B cell (primary cell): ENCODE data around the gene EEA1. TPM values are rescaled to one million over a fixed set of nuclear protein-coding genes. Genes with fewer than 3 reads are reported as not detected.

Experiments used
- ATAC-seq: fragments of 200-7000 bp; cut with Tn5 transposase; one replicate; pipeline ENCODE4 v1.10.0; 2021; ENCODE audit warnings: low read depth, mild to moderate bottlenecking, moderate number of reproducible peaks, moderate library complexity
- CTCF ChIA-PET: fragments of 350-600 bp; sonication (Branson Sonifier 250); formaldehyde crosslinking; loops from one replicate; lab custom pipeline; 2021; ENCODE audit warnings: antibody characterized with exemption, inconsistent platforms; lab: Charles Lee
- POLR2A ChIA-PET: fragments of 350-600 bp; sonication (Branson Sonifier 250); formaldehyde crosslinking; loops from one replicate; lab custom pipeline; 2021; ENCODE audit warnings: antibody characterized with exemption; lab: Charles Lee
- DNase-seq: peaks from one replicate; pipeline ENCODE4 v3.0.0; 2013
- H2AFZ ChIP-seq: 2 replicates; pipeline ENCODE4 v1.6.1; 2012; ENCODE audit warnings: mild to moderate bottlenecking, low read depth, low read length; ENCODE audit not compliant: insufficient read depth, poor library complexity, severe bottlenecking
- H3K27ac ChIP-seq, 2 donors: 1 replicate in 1 of 2; 2 replicates in 1 of 2; pipeline ENCODE4 v1.5.1; 2012 to 2013; ENCODE audit warnings: low read length in 2 of 2, mild to moderate bottlenecking in 2 of 2, moderate library complexity in 1 of 2
- H3K27me3 ChIP-seq, 4 experiments: fragments of 200-600 bp in 1 of 4; sonication (generic) in 1 of 4; replicated peaks in 1 of 4; 1 replicate in 2 of 4; 2 replicates in 2 of 4; pipeline versions ENCODE4 v1.6.1 to v1.7.0; 2013 to 2016; ENCODE audit warnings: low read length in 3 of 4, mild to moderate bottlenecking in 2 of 4, mixed read lengths in 1 of 4, moderate library complexity in 1 of 4; ENCODE audit not compliant: insufficient read depth in 4 of 4, control insufficient read depth in 3 of 4; ENCODE audit errors: control extremely low read depth in 1 of 4
- H3K36me3 ChIP-seq, 2 experiments: replicated peaks in 1 of 2; 1 replicate in 1 of 2; 2 replicates in 1 of 2; pipeline versions ENCODE4 v1.6.1 to v1.7.1; 2013; ENCODE audit warnings: low read length in 1 of 2; ENCODE audit not compliant: insufficient read depth in 2 of 2, control insufficient read depth in 1 of 2; ENCODE audit errors: control extremely low read depth in 1 of 2, extremely low read depth in 1 of 2
- H3K4me1 ChIP-seq, 2 donors: fragments of 200-600 bp in 1 of 2; sonication (generic) in 1 of 2; 1 replicate in 1 of 2; 2 replicates in 1 of 2; pipeline versions ENCODE4 v1.5.1 to v1.6.1; 2013 to 2017; ENCODE audit warnings: low read length in 2 of 2; ENCODE audit not compliant: control insufficient read depth in 2 of 2, insufficient read depth in 2 of 2
- H3K4me2 ChIP-seq: replicated peaks from 2 replicates; pipeline ENCODE3; 2012; ENCODE audit warnings: mild to moderate bottlenecking, low read depth, low read length; ENCODE audit not compliant: poor library complexity, severe bottlenecking
- H3K4me3 ChIP-seq, 5 experiments: fragments of 200-600 bp in 1 of 5; sonication (generic) in 1 of 5; 1 replicate in 3 of 5; 2 replicates in 2 of 5; pipeline versions ENCODE4 v1.5.1 to v1.7.0; 2011 to 2016; ENCODE audit warnings: low read length in 4 of 5, mild to moderate bottlenecking in 4 of 5, low read depth in 2 of 5, control low read depth in 1 of 5, moderate library complexity in 1 of 5; ENCODE audit not compliant: insufficient read depth in 1 of 5; ENCODE audit errors: control extremely low read depth in 1 of 5, extremely low read depth in 1 of 5
- H3K79me2 ChIP-seq: fragments of 200-600 bp; sonication (generic); one replicate; pipeline ENCODE4 v1.6.0; 2016; ENCODE audit warnings: low read length; ENCODE audit not compliant: control insufficient read depth, insufficient read depth
- H3K9ac ChIP-seq: fragments of 200-600 bp; sonication (generic); 2 replicates; pipeline ENCODE4 v1.6.1; 2017; ENCODE audit warnings: mild to moderate bottlenecking, low read length, moderate library complexity
- H3K9me3 ChIP-seq, 3 donors: one replicate each; pipeline versions ENCODE4 v1.6.1 to v1.7.1; 2013; ENCODE audit warnings: low read length in 2 of 3; ENCODE audit not compliant: control insufficient read depth in 2 of 3, insufficient read depth in 1 of 3; ENCODE audit errors: control extremely low read depth in 1 of 3
- H4K20me1 ChIP-seq: 2 replicates; pipeline ENCODE4 v1.6.0; 2012; ENCODE audit warnings: mild to moderate bottlenecking, low read length; ENCODE audit not compliant: insufficient read depth, control insufficient read depth, poor library complexity, severe bottlenecking
- H3K27ac Mint-ChIP-seq: one replicate; pipeline ENCODE4 v1.8.0; 2021; ENCODE audit warnings: mixed read lengths
- H3K27me3 Mint-ChIP-seq: one replicate; pipeline ENCODE4 v1.8.0; 2021; ENCODE audit warnings: mixed read lengths
- H3K4me1 Mint-ChIP-seq: one replicate; pipeline ENCODE4 v1.8.0; 2021; ENCODE audit warnings: mixed read lengths
- H3K4me3 Mint-ChIP-seq: one replicate; pipeline ENCODE4 v1.8.0; 2021; ENCODE audit warnings: mixed read lengths
- H3K9me3 Mint-ChIP-seq: one replicate; pipeline ENCODE4 v1.8.0; 2022; ENCODE audit warnings: mixed read lengths; ENCODE audit not compliant: insufficient read depth
- EZH2 ChIP-seq: IDR thresholded peaks from 2 replicates; pipeline ENCODE4 v1.6.1; 2012; ENCODE audit warnings: borderline replicate concordance, low read depth, mild to moderate bottlenecking, moderate library complexity, low read length; ENCODE audit not compliant: insufficient read depth, poor library complexity, severe bottlenecking
- WGBS: methylation state at CpG from one replicate; pipeline ENCODE4 v1.1.5; 2013; ENCODE audit warnings: missing lambda C conversion rate; ENCODE audit not compliant: insufficient coverage; 5-methylcytosine and 5-hydroxymethylcytosine counted together
- intact Hi-C: fragments of 100-400 bp; cut with micrococcal nuclease; formaldehyde crosslinking; loops from one replicate; pipeline ENCODE4 v1.10.0; 2022
- polyA plus RNA-seq: library from polyadenylated mRNA; depleted of rRNA; stranded (reverse); fragments of >200 nt; gene quantifications from 2 replicates; pipeline ENCODE4 v1.2.3, GENCODE V29; 2012
- total RNA-seq, 2 donors: library from RNA; stranded (reverse); fragments of 120-200 nt in 1 of 2; gene quantifications; 1 replicate in 1 of 2; 2 replicates in 1 of 2; pipeline versions ENCODE4 v1.2.3 to v1.2.4, GENCODE V29; 2013 to 2022
- TF ChIP-seq, protein P1 (sequence below): fragments of 200-600 bp; IDR thresholded peaks from one replicate; pipeline ENCODE4 v1.8.0; 2022; ENCODE audit warnings: antibody characterized with exemption, mild to moderate bottlenecking

Gene EEA1
- total and polyA plus RNA-seq, 2 donors (not counting 1 experiment from before 2014, with no cell fraction given), result 1.8 to 26.3 TPM

DNA sequence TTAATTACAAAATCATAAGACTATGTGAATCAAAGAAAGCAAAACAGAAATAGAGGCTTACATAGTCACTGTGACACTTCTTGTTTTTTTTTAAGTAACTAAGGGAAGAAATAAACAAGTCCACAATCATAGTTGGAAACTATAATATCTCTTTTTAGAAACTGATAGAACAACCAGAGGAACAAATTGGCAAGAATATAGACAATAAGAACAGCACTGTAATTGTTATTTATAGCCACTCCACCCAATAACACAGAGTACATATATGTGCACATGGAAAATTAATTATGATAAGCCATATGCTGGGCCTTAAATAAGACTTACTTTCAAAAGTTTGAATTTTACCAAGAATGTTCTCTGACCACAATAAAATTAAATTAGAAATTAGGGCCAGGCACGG is 125.2 kb downstream of the EEA1 start:
- Histone ChIP-seq H3K4me2 (no peak overlapping the region), H3K36me3 (peaks cover 9 to 25% of the 10 kb centered on the region in 2 experiments), H3K9ac (no peak overlapping the region), H2AFZ (no peak overlapping the region), H4K20me1 (no peaks in the 10 kb centered on the region), H3K79me2 (no peaks in the 10 kb centered on the region), H3K9me3 (peaks cover 0 to 4% (median 0%) of the 10 kb centered on the region in 3 donors), H3K27ac (no peak overlapping the region), H3K27me3 (no peaks in the 10 kb centered on the region), H3K4me1 (no peaks in the 10 kb centered on the region), H3K4me3 (no peak overlapping the region)
- WGBS, result 100% methylated on average over 1 of the region's 1 CpG
- DNase-seq (no peak), ATAC-seq (no peak)
- no peaks in the 10 kb centered on the region for H3K27me3 Mint-ChIP-seq
- ChIA-PET POLR2A (no interaction called here), CTCF (no interaction called here)
- intact Hi-C loops, result no loop called here
- no peak overlapping the region for H3K4me3 Mint-ChIP-seq
- TF ChIP-seq, protein P1, sequence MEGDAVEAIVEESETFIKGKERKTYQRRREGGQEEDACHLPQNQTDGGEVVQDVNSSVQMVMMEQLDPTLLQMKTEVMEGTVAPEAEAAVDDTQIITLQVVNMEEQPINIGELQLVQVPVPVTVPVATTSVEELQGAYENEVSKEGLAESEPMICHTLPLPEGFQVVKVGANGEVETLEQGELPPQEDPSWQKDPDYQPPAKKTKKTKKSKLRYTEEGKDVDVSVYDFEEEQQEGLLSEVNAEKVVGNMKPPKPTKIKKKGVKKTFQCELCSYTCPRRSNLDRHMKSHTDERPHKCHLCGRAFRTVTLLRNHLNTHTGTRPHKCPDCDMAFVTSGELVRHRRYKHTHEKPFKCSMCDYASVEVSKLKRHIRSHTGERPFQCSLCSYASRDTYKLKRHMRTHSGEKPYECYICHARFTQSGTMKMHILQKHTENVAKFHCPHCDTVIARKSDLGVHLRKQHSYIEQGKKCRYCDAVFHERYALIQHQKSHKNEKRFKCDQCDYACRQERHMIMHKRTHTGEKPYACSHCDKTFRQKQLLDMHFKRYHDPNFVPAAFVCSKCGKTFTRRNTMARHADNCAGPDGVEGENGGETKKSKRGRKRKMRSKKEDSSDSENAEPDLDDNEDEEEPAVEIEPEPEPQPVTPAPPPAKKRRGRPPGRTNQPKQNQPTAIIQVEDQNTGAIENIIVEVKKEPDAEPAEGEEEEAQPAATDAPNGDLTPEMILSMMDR, result no peak
- TF ChIP-seq EZH2, result no peak
- H3K4me1 Mint-ChIP-seq, result no peaks in the 10 kb centered on the region
- H3K9me3 Mint-ChIP-seq, result no peaks in the 10 kb centered on the region
- no peak overlapping the region for H3K27ac Mint-ChIP-seq

DNA sequence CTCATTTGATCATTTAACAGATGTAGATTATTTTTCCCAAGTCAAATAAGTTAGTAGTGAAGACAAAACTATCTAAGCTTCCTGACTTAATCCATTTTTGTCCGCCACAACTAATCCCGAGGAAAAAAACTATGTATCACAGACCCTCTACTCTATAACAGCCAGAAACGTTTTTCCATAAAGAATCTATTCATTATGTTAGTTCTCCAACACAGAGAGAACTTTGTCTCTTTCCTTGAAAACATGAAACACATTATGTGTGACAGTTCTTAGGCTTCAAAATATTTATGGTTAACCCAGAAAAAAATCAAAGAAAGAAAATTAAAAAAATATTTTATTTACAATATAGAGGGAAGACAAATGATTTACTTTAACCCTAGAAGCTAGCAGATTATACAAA is 126.2 kb downstream of the EEA1 start:
- TF ChIP-seq, protein P1, result no peak
- TF ChIP-seq EZH2, result no peak
- no peak overlapping the region for H3K27ac Mint-ChIP-seq
- no peak overlapping the region for H3K27ac ChIP-seq
- no peak overlapping the region for H3K4me3 Mint-ChIP-seq
- no peak overlapping the region for H3K9ac ChIP-seq
- no peak overlapping the region for H3K4me2 ChIP-seq
- H3K27me3 Mint-ChIP-seq, result no peaks in the 10 kb centered on the region
- no peaks in the 10 kb centered on the region for H3K79me2 ChIP-seq
- 100% methylated on average over 2 of the region's 3 CpGs for WGBS
- H3K9me3 Mint-ChIP-seq, result no peaks in the 10 kb centered on the region
- no peak overlapping the region for H2AFZ ChIP-seq
- no peak overlapping the region for H3K4me3 ChIP-seq
- no peaks in the 10 kb centered on the region for H3K4me1 Mint-ChIP-seq
- no peak for ATAC-seq
- intact Hi-C loops, result no loop called here
- H3K9me3 ChIP-seq, result peaks cover 0 to 4% (median 0%) of the 10 kb centered on the region in 3 donors
- H4K20me1 ChIP-seq, result no peaks in the 10 kb centered on the region
- DNase-seq, result no peak
- ChIA-PET CTCF (no interaction called here), POLR2A (interaction anchor here (0.5 kb wide), 1 partner anchor 183 kb away, joined by 3 read pairs; no protein-coding TSS in a partner anchor)
- no peaks in the 10 kb centered on the region for H3K4me1 ChIP-seq
- no peaks in the 10 kb centered on the region for H3K27me3 ChIP-seq
- H3K36me3 ChIP-seq, result peaks cover 9 to 19% of the 10 kb centered on the region in 2 experiments
